SU-DHL-6 (cell line): ENCODE results near the gene PDE4D.
"Not testable (repeated sequence)": the region's sequence is repeated elsewhere in the genome, so short reads cannot be mapped to it uniquely, and the experiment has no call there.

Experiments used
- H2AFZ ChIP-seq: fragments of 200-600 bp; sonication (generic); 2 replicates; pipeline ENCODE4 v1.6.1; 2014; ENCODE audit warnings: low read depth, mild to moderate bottlenecking, moderate library complexity, mixed read lengths, antibody characterized with exemption, low read length; ENCODE audit not compliant: severe bottlenecking
- H3F3A ChIP-seq: fragments of 200-600 bp; shearing (Covaris generic); 2 replicates; pipeline ENCODE4 v1.6.0; 2016; ENCODE audit warnings: antibody characterized with exemption, mild to moderate bottlenecking; ENCODE audit not compliant: insufficient read depth
- H3K27ac ChIP-seq: fragments of 200-600 bp; sonication (generic); 2 replicates; pipeline ENCODE4 v1.5.1; 2016; ENCODE audit warnings: low read depth, mild to moderate bottlenecking, low read length, moderate library complexity, mixed read lengths
- H3K27me3 ChIP-seq: fragments of 200-600 bp; sonication (generic), shearing (Covaris generic); 2 replicates; pipeline ENCODE4 v1.6.0; 2014; ENCODE audit warnings: mild to moderate bottlenecking, low read length
- H3K36me3 ChIP-seq: fragments of 200-600 bp; sonication (generic); 2 replicates; pipeline ENCODE4 v1.6.1; 2014; ENCODE audit warnings: mild to moderate bottlenecking, low read length, mixed read lengths
- H3K4me2 ChIP-seq: fragments of 300-600, 200-600 bp; shearing (Covaris generic), sonication (generic); 2 replicates; pipeline ENCODE4 v1.6.0; 2014; ENCODE audit warnings: low read length, low read depth, mild to moderate bottlenecking; ENCODE audit not compliant: poor library complexity, severe bottlenecking
- H3K4me3 ChIP-seq: fragments of 200-600 bp; sonication (generic); 2 replicates; pipeline ENCODE4 v1.5.1; 2014; ENCODE audit warnings: antibody characterized with exemption, low read length, mild to moderate bottlenecking, mixed read lengths; ENCODE audit not compliant: insufficient read depth, poor library complexity, severe bottlenecking
- H3K79me2 ChIP-seq: fragments of 200-600 bp; sonication (generic); 2 replicates; pipeline ENCODE4 v1.6.1; 2014; ENCODE audit warnings: mild to moderate bottlenecking, low read length, moderate library complexity; ENCODE audit not compliant: insufficient read depth
- H3K9ac ChIP-seq: fragments of 200-600 bp; sonication (generic); 2 replicates; pipeline ENCODE4 v1.7.0; 2014; ENCODE audit warnings: mild to moderate bottlenecking, low read length
- H3K9me2 ChIP-seq: fragments of 200-600 bp; sonication (generic); replicated peaks from 2 replicates; pipeline ENCODE4 v1.6.1; 2014; ENCODE audit warnings: low read length; ENCODE audit not compliant: insufficient read depth
- H3K9me3 ChIP-seq: fragments of 200-600 bp; sonication (generic); 2 replicates; pipeline ENCODE4 v1.6.1; 2014; ENCODE audit warnings: low read length, mixed read lengths; ENCODE audit not compliant: insufficient read depth
- H4K20me1 ChIP-seq: fragments of 200-600 bp; sonication (generic); 2 replicates; pipeline ENCODE4 v1.6.1; 2014; ENCODE audit warnings: low read depth, mild to moderate bottlenecking, antibody characterized with exemption, low read length, moderate library complexity, mixed read lengths
- CTCF ChIP-seq: fragments of 200-600 bp; sonication (generic); IDR thresholded peaks from one replicate; pipeline ENCODE4 v1.5.1; 2017; ENCODE audit warnings: antibody characterized with exemption, mild to moderate bottlenecking, low read length, moderate library complexity; ENCODE audit not compliant: insufficient read depth, poor library complexity, severe bottlenecking
- EZH2phosphoT487 ChIP-seq: fragments of 200-600 bp; sonication (generic), shearing (Covaris generic); conservative IDR thresholded peaks from 2 replicates; pipeline ENCODE4 v1.6.1; 2018; ENCODE audit warnings: mild to moderate bottlenecking, antibody characterized with exemption, low read length, moderate library complexity, mixed read lengths

The PDE4D gene

GRCh38 chr5:58958701-58959100, 934.8 kb downstream of the PDE4D start:
- no peak overlapping the region for H2AFZ ChIP-seq
- H3K9me3 ChIP-seq, result no peaks in the 10 kb centered on the region

GRCh38 chr5:58953218-58953617, 940.3 kb downstream of the PDE4D start:
- H3K27me3 ChIP-seq, H3K27ac ChIP-seq, H3K9ac ChIP-seq, H3K4me3 ChIP-seq, H3K9me2 ChIP-seq, H3F3A ChIP-seq, H3K4me2 ChIP-seq, H3K9me3 ChIP-seq, H4K20me1 ChIP-seq, H2AFZ ChIP-seq, H3K36me3 ChIP-seq, H3K79me2 ChIP-seq: not testable (repeated sequence)

More at GRCh38 chr5:58958701-58959100, 934.8 kb downstream of the PDE4D start:
- TF ChIP-seq EZH2phosphoT487, result no peak
- TF ChIP-seq CTCF, result no peak
- Histone ChIP-seq H3K9ac (no peak overlapping the region), H4K20me1 (no peaks in the 10 kb centered on the region), H3K9me2 (no peaks in the 10 kb centered on the region), H3K27me3 (no peaks in the 10 kb centered on the region), H3K4me3 (no peak overlapping the region), H3K27ac (no peak overlapping the region), H3K4me2 (no peak overlapping the region), H3K36me3 (no peaks in the 10 kb centered on the region), H3F3A (no peaks in the 10 kb centered on the region), H3K79me2 (no peaks in the 10 kb centered on the region)

GRCh38 chr5:58950224-58950623, 943.3 kb downstream of the PDE4D start:
- H3K27me3 ChIP-seq, result no peaks in the 10 kb centered on the region
- no peak overlapping the region for H3K27ac ChIP-seq
- H3K79me2 ChIP-seq, result no peaks in the 10 kb centered on the region
- no peaks in the 10 kb centered on the region for H4K20me1 ChIP-seq
- H3K9me3 ChIP-seq, result no peaks in the 10 kb centered on the region
- no peaks in the 10 kb centered on the region for H3K9me2 ChIP-seq
- no peak overlapping the region for H3K9ac ChIP-seq
- no peak for TF ChIP-seq CTCF
- no peak for TF ChIP-seq EZH2phosphoT487
- H2AFZ ChIP-seq, result no peak overlapping the region
- H3K36me3 ChIP-seq, result no peaks in the 10 kb centered on the region
- H3K4me3 ChIP-seq, result no peak overlapping the region
- H3F3A ChIP-seq, result no peaks in the 10 kb centered on the region
- H3K4me2 ChIP-seq, result no peak overlapping the region

GRCh38 chr5:58946230-58946629, 947.3 kb downstream of the PDE4D start:
- Histone ChIP-seq H3K27me3 (no peaks in the 10 kb centered on the region), H3K9ac (no peak overlapping the region), H3K27ac (no peak overlapping the region), H3K36me3 (no peaks in the 10 kb centered on the region), H3K79me2 (no peaks in the 10 kb centered on the region), H3K9me3 (no peaks in the 10 kb centered on the region), H3F3A (no peaks in the 10 kb centered on the region), H3K4me3 (no peak overlapping the region), H2AFZ (no peak overlapping the region), H3K4me2 (no peak overlapping the region), H3K9me2 (no peaks in the 10 kb centered on the region), H4K20me1 (no peaks in the 10 kb centered on the region)
- TF ChIP-seq EZH2phosphoT487 (no peak), CTCF (no peak)
